Chondrocyte (in vitro differentiated cells): Measurements from ENCODE around the gene FAM78B. TPM values are rescaled to one million over a fixed set of nuclear protein-coding genes. Genes with fewer than 3 reads are reported as not detected.

Experiments
- DNase-seq: peaks from one replicate; pipeline ENCODE4 v3.0.0; 2021; ENCODE audit warnings: mixed read lengths, low spot score
- H3K27ac Mint-ChIP-seq: one replicate; pipeline ENCODE4 v1.8.0; 2021; ENCODE audit warnings: mild to moderate bottlenecking, moderate library complexity, mixed read lengths; ENCODE audit not compliant: unreplicated experiment
- H3K27me3 Mint-ChIP-seq: 2 replicates; pipeline ENCODE4 v1.8.0; 2021; ENCODE audit warnings: low read depth, mixed read lengths
- H3K36me3 Mint-ChIP-seq: 2 replicates; pipeline ENCODE4 v1.8.0; 2021; ENCODE audit warnings: low read depth, mixed read lengths
- H3K4me1 Mint-ChIP-seq: 2 replicates; pipeline ENCODE4 v1.8.0; 2021; ENCODE audit warnings: low read depth, mild to moderate bottlenecking, mixed read lengths
- H3K4me3 Mint-ChIP-seq: one replicate; pipeline ENCODE4 v1.8.0; 2021; ENCODE audit warnings: mild to moderate bottlenecking, moderate library complexity, mixed read lengths; ENCODE audit not compliant: unreplicated experiment
- H3K9me3 Mint-ChIP-seq: 2 replicates; pipeline ENCODE4 v1.8.0; 2021; ENCODE audit warnings: low read depth, mixed read lengths
- CTCF ChIP-seq: fragments of 200-600 bp; sonication (generic); IDR thresholded peaks from 2 replicates; pipeline ENCODE4 v1.5.0; 2021; ENCODE audit warnings: antibody characterized with exemption, mild to moderate bottlenecking, moderate library complexity
- total RNA-seq: library from RNA; stranded (reverse); gene quantifications from 3 replicates; pipeline ENCODE4 v1.2.1, GENCODE V29; 2021

Gene FAM78B
- total RNA-seq, 1 donor from 2014 or later = 0.22 TPM

DNA sequence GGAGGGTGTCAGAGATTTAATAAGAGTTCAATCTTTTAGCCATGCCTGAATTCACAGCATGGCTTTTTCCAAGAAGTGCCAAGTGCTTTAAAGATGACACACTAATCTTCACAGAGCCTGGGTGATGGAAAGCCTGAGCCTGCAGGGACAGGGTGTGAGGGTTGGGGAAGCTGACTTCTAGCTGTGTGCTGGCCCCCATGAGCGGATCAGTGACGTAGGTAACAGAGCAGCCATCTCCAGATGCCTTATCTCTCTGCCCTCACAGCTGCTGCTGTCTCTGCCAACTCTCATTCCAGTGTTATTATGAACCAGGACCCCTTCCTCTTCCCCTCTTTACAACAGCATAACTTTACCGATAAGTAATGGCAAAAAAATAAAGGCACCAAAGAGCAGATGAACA lies 30.6 kb downstream of the FAM78B start:
- no peaks in the 10 kb centered on the region for H3K4me1 Mint-ChIP-seq
- no peak for DNase-seq
- H3K9me3 Mint-ChIP-seq = peaks cover 5% of the 10 kb centered on the region
- H3K27me3 Mint-ChIP-seq = peaks cover 2% of the 10 kb centered on the region
- no peaks in the 10 kb centered on the region for H3K36me3 Mint-ChIP-seq
- no peak for TF ChIP-seq CTCF
- H3K27ac Mint-ChIP-seq = no peak overlapping the region
- no peak overlapping the region for H3K4me3 Mint-ChIP-seq

DNA sequence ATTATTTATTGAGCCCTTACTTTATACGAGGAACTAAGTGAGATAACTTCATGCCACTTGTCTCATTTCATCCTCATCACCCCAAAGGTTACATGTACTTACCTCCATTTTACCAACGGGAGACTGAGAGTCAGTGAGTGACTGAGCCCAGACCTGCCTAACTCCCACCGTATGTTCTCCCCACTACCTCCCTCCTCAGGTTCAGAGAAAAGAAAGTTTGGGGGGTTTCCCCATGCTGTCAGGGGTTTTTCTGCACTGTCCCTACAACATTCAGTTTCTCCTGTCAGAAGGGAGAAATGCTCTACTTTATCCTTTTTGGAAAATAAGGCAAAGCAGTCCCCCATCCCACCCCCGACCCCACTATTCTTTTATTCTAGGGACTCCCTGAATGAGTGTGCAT lies 32.9 kb downstream of the FAM78B start:
- no peaks in the 10 kb centered on the region for H3K36me3 Mint-ChIP-seq
- H3K4me3 Mint-ChIP-seq = no peak overlapping the region
- peaks cover 2% of the 10 kb centered on the region for H3K27me3 Mint-ChIP-seq

GRCh38 chr1:166133276-166133841 lies 33.4 kb downstream of the FAM78B start:
- peaks cover 5% of the 10 kb centered on the region for H3K9me3 Mint-ChIP-seq
- DNase-seq = no peak
- no peak overlapping the region for H3K4me3 Mint-ChIP-seq
- no peaks in the 10 kb centered on the region for H3K4me1 Mint-ChIP-seq
- no peaks in the 10 kb centered on the region for H3K36me3 Mint-ChIP-seq
- no peak overlapping the region for H3K27ac Mint-ChIP-seq
- peaks cover 2% of the 10 kb centered on the region for H3K27me3 Mint-ChIP-seq
- peak; percentile 49 for TF ChIP-seq CTCF

More for the DNA sequence above, 32.9 kb downstream of the FAM78B start:
- H3K4me1 Mint-ChIP-seq = no peaks in the 10 kb centered on the region
- no peak for TF ChIP-seq CTCF
- peaks cover 5% of the 10 kb centered on the region for H3K9me3 Mint-ChIP-seq
- no peak for DNase-seq
- no peak overlapping the region for H3K27ac Mint-ChIP-seq

DNA sequence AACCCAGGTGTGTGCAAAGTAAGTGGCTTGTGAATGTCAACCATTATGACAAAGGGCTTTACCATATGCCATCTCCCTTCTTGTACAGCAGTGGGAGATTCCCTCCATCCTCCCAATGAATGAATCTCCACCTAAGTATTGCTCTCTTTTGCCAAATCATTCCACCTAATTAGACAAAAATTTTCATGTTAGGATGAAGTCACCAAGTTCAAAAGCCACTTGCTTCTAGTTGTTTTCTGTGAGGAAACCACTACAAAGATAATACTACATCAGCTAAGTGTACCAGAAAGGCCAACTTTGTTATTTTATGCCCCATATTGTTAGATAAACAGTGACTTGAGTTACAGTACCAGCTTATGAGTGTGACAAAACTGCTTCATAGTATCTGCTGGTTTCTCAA lies 34.3 kb downstream of the FAM78B start:
- peaks cover 5% of the 10 kb centered on the region for H3K9me3 Mint-ChIP-seq
- DNase-seq = no peak
- H3K4me1 Mint-ChIP-seq = no peaks in the 10 kb centered on the region
- no peak overlapping the region for H3K4me3 Mint-ChIP-seq
- H3K36me3 Mint-ChIP-seq = no peaks in the 10 kb centered on the region
- no peak for TF ChIP-seq CTCF
- H3K27ac Mint-ChIP-seq = no peak overlapping the region
- no peaks in the 10 kb centered on the region for H3K27me3 Mint-ChIP-seq

GRCh38 chr1:166129006-166129405 lies 37.8 kb downstream of the FAM78B start:
- H3K27ac Mint-ChIP-seq = no peak overlapping the region
- H3K27me3 Mint-ChIP-seq = no peaks in the 10 kb centered on the region
- no peak overlapping the region for H3K4me3 Mint-ChIP-seq
- no peaks in the 10 kb centered on the region for H3K36me3 Mint-ChIP-seq
- no peaks in the 10 kb centered on the region for H3K4me1 Mint-ChIP-seq
- no peak for TF ChIP-seq CTCF
- DNase-seq = no peak
- peaks cover 7% of the 10 kb centered on the region for H3K9me3 Mint-ChIP-seq
